Astrocyte of the cerebellum (primary cell): Measurements from ENCODE around the gene KRTAP10-11.
"Not testable (repeated sequence)": the region's sequence is repeated elsewhere in the genome, so short reads cannot be mapped to it uniquely, and the experiment has no call there.

ENCODE experiments used
- DNase-seq: peaks from one replicate; pipeline ENCODE4 v3.0.0-alpha.2; 2011; ENCODE audit warnings: low read depth
- H3K4me3 ChIP-seq: 2 replicates; pipeline ENCODE4 v1.5.1; 2011; ENCODE audit warnings: mild to moderate bottlenecking, low read depth, low read length, moderate library complexity
- CTCF ChIP-seq: IDR thresholded peaks from 2 replicates; pipeline ENCODE4 v1.5.1; 2012; ENCODE audit warnings: low read length, low read depth, moderate library complexity, mild to moderate bottlenecking; ENCODE audit errors: missing control alignments
- in situ Hi-C: cut with HindIII; loops from 2 replicates; pipeline ENCODE4 v1.10.0; 2017; ENCODE audit warnings: low sequenced_read_pairs

Gene KRTAP10-11

GRCh38 chr21:44684483-44684882 lies 38.3 kb downstream of the KRTAP10-11 start:
- no peak for TF ChIP-seq CTCF
- DNase-seq, result no peak
- in situ Hi-C loops, result no loop called here
- no peak overlapping the region for H3K4me3 ChIP-seq

- DNase-seq, H3K4me3 ChIP-seq, in situ Hi-C loops: not testable (repeated sequence)
Observed at GRCh38 chr21:44685050-44685449, 38.8 kb downstream of the KRTAP10-11 start.

- no peak for DNase-seq
- no peak overlapping the region for H3K4me3 ChIP-seq
- no peak for TF ChIP-seq CTCF
- in situ Hi-C loops, result no loop called here
Observed at GRCh38 chr21:44686000-44686781, 40.0 kb downstream of the KRTAP10-11 start.

- H3K4me3 ChIP-seq, result no peak overlapping the region
- in situ Hi-C loops, result no loop called here
- no peak for DNase-seq
- no peak for TF ChIP-seq CTCF
Observed at GRCh38 chr21:44686843-44687561, 40.8 kb downstream of the KRTAP10-11 start.

GRCh38 chr21:44687671-44688070 lies 41.5 kb downstream of the KRTAP10-11 start:
- in situ Hi-C loops, result no loop called here
- no peak for DNase-seq
- H3K4me3 ChIP-seq, result no peak overlapping the region
- no peak for TF ChIP-seq CTCF

- DNase-seq, H3K4me3 ChIP-seq: not testable (repeated sequence)
- in situ Hi-C loops, result loop anchor here (5.0 kb wide), 1 partner anchor 42 kb away; the partner anchor contains the start of gene KRTAP10-11
Observed at GRCh38 chr21:44689740-44690139, 43.5 kb downstream of the KRTAP10-11 start.

GRCh38 chr21:44691686-44692085 lies 45.5 kb downstream of the KRTAP10-11 start:
- H3K4me3 ChIP-seq, result no peak overlapping the region
- in situ Hi-C loops, result loop anchor here (5.0 kb wide), 1 partner anchor 44 kb away; the partner anchor contains the start of gene KRTAP10-11
- DNase-seq, result no peak
- no peak for TF ChIP-seq CTCF
